WERI-Rb-1 (cell line): ENCODE measurements around the gene DSCAM.
A peak's percentile ranks its signal among the peaks of the same experiment; 100 is the strongest.

ENCODE experiments used
- DNase-seq: peaks from one replicate; pipeline ENCODE4 v3.0.0-alpha.2; 2020
- H3K27ac ChIP-seq: fragments of 250-450 bp; sonication (Bioruptor Pico); 2 replicates; pipeline ENCODE4 v1.5.1; 2020; ENCODE audit warnings: mild to moderate bottlenecking, moderate library complexity
- H3K27me3 ChIP-seq: fragments of 250-450 bp; sonication (Bioruptor Pico); 2 replicates; pipeline ENCODE4 v1.5.1; 2021; ENCODE audit warnings: mild to moderate bottlenecking, low read depth, moderate library complexity; ENCODE audit not compliant: insufficient read depth, severe bottlenecking
- H3K36me3 ChIP-seq: fragments of 250-450 bp; sonication (Bioruptor Pico); 2 replicates; pipeline ENCODE4 v1.5.1; 2020; ENCODE audit warnings: mild to moderate bottlenecking, moderate library complexity
- H3K4me3 ChIP-seq: 2 replicates; pipeline ENCODE4 v1.5.1; 2011; ENCODE audit warnings: low read depth, mild to moderate bottlenecking, control low read depth, low read length
- H3K9me3 ChIP-seq: fragments of 250-450 bp; sonication (Bioruptor Pico); 2 replicates; pipeline ENCODE4 v1.5.1; 2021; ENCODE audit warnings: mild to moderate bottlenecking, moderate library complexity; ENCODE audit not compliant: severe bottlenecking
- TF ChIP-seq, protein P1 (sequence below): IDR thresholded peaks from 2 replicates; pipeline ENCODE4 v1.5.1; 2011; ENCODE audit warnings: low read depth, mild to moderate bottlenecking, control low read depth, inconsistent platforms, low read length

Gene DSCAM

DNA sequence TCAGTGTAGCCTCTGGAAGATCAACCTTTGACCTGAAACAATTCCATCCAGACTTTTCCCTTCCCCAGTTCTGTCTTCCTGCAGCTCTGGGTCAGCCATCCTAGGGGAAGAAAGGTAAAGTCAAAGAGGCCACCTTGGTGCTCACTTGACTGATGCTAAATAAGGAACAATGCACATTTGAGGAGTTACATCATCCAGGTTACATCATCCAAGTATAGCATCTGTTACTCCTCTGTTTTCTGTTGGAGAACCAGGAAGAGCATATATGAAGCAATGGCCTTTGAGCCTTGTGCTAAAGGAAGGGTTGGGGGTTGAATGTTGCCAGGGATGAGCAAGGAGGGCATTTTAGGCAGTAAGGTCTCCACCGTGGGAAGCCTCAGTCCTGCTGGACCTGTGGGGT is 3.1 kb upstream of the DSCAM start:
- no peak for DNase-seq
- no peak overlapping the region for H3K4me3 ChIP-seq
- peaks cover 11% of the 10 kb centered on the region for H3K27me3 ChIP-seq
- no peaks in the 10 kb centered on the region for H3K9me3 ChIP-seq
- TF ChIP-seq, protein P1, sequence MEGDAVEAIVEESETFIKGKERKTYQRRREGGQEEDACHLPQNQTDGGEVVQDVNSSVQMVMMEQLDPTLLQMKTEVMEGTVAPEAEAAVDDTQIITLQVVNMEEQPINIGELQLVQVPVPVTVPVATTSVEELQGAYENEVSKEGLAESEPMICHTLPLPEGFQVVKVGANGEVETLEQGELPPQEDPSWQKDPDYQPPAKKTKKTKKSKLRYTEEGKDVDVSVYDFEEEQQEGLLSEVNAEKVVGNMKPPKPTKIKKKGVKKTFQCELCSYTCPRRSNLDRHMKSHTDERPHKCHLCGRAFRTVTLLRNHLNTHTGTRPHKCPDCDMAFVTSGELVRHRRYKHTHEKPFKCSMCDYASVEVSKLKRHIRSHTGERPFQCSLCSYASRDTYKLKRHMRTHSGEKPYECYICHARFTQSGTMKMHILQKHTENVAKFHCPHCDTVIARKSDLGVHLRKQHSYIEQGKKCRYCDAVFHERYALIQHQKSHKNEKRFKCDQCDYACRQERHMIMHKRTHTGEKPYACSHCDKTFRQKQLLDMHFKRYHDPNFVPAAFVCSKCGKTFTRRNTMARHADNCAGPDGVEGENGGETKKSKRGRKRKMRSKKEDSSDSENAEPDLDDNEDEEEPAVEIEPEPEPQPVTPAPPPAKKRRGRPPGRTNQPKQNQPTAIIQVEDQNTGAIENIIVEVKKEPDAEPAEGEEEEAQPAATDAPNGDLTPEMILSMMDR = no peak
- no peaks in the 10 kb centered on the region for H3K36me3 ChIP-seq
- H3K27ac ChIP-seq = no peak overlapping the region

DNA sequence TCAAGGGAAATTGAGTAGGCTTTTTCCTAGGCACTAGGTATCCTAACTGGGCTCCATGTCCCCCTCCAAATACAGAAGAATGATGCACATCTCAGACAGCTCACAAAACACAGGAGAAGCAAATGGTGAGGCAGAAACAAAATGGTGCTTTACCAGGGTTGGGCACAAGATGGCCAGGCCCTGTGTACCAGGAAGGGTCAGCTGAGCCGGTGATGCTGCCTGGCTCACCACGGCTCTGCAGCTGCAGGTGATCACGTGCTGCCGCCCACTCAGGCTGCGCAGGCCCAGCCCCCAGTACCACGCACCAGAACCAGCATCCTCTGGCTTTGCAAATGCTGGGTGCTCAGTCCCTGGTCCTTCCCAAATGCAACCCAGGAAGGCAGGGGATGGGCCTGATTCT is 993 bp upstream of the DSCAM start:
- Histone ChIP-seq H3K4me3 (no peak overlapping the region), H3K9me3 (no peaks in the 10 kb centered on the region), H3K27ac (no peak overlapping the region), H3K27me3 (peaks cover 11% of the 10 kb centered on the region), H3K36me3 (no peaks in the 10 kb centered on the region)
- TF ChIP-seq, protein P1 = 0 out of 2 replicates have a peak, but pooled peaks have one; percentile 26
- no peak for DNase-seq

GRCh38 chr21:40846103-40846502 is 855 bp downstream of the DSCAM start:
- H3K9me3 ChIP-seq = no peaks in the 10 kb centered on the region
- H3K27ac ChIP-seq = no peak overlapping the region
- DNase-seq = no peak
- no peaks in the 10 kb centered on the region for H3K36me3 ChIP-seq
- no peak overlapping the region for H3K4me3 ChIP-seq
- TF ChIP-seq, protein P1 = no peak
- H3K27me3 ChIP-seq = peaks cover 11% of the 10 kb centered on the region

- Histone ChIP-seq H3K27ac (no peak overlapping the region), H3K27me3 (peaks cover 11% of the 10 kb centered on the region), H3K9me3 (no peaks in the 10 kb centered on the region), H3K36me3 (no peaks in the 10 kb centered on the region), H3K4me3 (no peak overlapping the region)
- TF ChIP-seq, protein P1 = no peak
- DNase-seq = no peak
Observed at GRCh38 chr21:40845441-40845995, 1.4 kb downstream of the DSCAM start.

GRCh38 chr21:40844935-40845334 is 2.0 kb downstream of the DSCAM start:
- H3K27ac ChIP-seq = no peak overlapping the region
- H3K27me3 ChIP-seq = peaks cover 11% of the 10 kb centered on the region
- no peaks in the 10 kb centered on the region for H3K36me3 ChIP-seq
- no peak overlapping the region for H3K4me3 ChIP-seq
- DNase-seq = no peak
- TF ChIP-seq, protein P1 = no peak
- no peaks in the 10 kb centered on the region for H3K9me3 ChIP-seq

DNA sequence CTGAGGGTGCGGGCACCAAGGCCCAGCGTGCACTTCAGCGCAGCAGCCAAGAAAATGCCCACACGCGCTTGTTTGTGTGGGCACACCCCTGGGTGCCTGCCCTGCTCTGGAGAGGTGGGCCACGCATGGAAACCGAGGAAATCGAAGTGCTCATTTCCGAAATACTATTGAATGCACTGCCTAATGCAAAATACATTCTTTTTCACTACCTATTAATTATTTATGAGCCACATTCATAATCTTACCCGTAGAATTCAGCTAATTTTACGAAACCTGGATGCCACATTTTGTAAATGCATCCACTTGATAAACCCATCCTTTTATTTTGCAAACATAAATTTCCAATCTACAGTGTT is 4.8 kb downstream of the DSCAM start:
- DNase-seq = no peak
- Histone ChIP-seq H3K4me3 (peak overlapping the region; percentile 57; the same call in 1 of the 2 replicates), H3K27ac (no peak overlapping the region), H3K36me3 (no peaks in the 10 kb centered on the region), H3K9me3 (no peaks in the 10 kb centered on the region), H3K27me3 (peaks cover 4% of the 10 kb centered on the region)
- TF ChIP-seq, protein P1 = no peak
